Activated CD4-positive, alpha-beta T cell treated with anti-CD3 and anti-CD28 coated beads for 1 hour (primary cell): ENCODE data around the gene NFATC2.
"Not testable (repeated sequence)": the region's sequence is repeated elsewhere in the genome, so short reads cannot be mapped to it uniquely, and the experiment has no call there.

Source experiments
- DNase-seq: peaks from one replicate; pipeline ENCODE4 v3.0.0-alpha.2; 2020

NFATC2 gene

DNA sequence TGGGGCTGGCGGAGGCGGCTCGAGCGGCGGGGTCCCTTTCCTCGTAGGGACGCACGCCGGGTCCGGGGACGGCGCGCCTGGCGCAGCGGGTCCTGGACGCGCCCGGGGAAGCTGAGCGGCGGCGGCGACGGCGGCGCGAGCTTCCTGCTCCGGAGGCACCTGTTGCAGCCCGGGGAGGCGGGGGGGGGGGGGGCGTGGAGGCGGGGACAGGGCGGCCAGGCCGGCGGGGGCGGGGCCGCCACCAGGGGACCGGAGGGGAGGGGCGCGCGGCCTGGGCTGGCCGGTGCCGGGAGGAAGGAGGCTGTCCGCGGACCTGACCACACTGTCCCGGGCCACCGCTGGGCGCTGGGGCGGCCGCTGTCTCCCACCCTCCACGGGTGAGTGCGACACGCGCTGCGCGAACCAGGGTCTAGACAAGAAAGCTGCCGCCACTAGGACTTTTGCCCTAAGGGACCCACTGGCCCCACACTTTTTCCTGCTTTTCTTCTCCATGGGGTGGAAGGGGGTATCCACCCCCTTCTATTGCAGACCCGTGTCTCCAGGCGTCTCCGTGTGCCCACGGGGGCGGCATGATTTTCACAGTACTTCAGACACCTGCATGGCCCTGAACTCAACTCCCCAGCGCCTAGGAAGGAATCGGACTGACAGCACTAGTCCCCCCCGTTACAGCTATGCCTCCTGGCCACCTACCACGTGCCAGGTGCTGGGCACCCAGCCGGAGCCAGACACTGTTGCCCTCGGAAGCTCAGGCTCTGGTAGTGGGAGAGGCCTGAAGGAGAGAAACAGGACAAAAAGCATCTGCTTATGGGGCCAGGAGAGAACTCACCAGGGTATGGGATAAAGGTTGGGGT, at the start of gene NFATC2:
Gene NFATC2 (minus strand): TSS at position 149 of the 851 bp plus-strand sequence. CDS start 220 bp downstream, outside the sequence.
- peak; percentile 40 for DNase-seq

DNA sequence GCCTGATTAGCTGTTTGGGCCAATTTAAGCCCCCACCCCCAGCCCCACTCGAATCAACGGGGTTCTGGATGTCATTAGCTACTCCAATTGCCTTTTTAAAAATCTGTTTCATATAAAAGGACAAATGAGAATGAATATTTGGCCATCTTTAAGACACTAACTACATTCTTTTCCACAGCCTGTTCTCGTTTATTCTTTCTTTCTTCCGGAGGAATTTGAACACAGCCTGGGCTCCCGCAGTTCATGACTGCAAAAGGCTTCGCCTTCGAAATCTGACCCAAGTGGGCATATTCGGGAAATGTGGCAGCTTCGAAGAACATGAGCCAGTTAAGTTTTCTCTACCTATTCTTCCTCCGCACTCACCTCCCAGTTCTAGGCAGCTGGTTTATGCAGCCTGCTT, 49.4 kb upstream of the NFATC2 start:
- no peak for DNase-seq

DNA sequence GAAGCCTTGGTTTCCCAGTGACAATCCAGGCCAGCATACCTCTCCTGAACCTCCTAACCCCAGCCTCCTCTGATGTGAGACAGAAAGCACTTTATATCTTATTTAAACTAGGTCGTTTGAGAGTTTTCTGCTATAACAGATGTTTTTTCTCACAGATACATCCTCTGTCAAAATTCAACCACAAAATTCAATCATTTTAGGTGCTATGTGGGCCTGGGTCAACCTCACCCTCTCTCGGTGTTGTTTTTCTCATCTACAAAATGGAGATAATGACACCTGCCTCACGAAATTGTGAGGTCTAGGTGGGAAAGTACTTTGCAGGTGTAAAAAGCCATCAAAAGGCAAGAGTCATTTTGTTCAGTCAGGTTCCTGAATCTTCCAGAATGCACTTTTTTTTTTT, 46.2 kb upstream of the NFATC2 start:
- no peak for DNase-seq

DNA sequence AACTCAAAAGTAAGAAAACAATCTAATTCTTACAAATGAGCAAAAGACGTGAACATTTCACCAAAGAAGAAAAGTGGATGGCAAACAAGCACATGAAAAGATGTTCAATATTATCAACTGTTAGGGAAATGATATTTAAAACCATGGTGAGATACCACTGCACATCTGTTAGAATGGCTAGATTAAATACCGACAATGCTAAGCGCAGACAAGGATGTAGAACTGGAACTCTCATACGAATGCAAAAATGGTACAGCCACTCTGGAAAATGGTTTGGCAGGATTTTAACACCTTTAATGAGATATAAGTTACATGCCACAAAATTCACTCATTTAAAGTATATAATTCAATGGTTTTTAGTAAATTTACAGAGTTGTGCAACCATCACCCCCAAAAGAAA, 44.6 kb upstream of the NFATC2 start:
- no peak for DNase-seq

DNA sequence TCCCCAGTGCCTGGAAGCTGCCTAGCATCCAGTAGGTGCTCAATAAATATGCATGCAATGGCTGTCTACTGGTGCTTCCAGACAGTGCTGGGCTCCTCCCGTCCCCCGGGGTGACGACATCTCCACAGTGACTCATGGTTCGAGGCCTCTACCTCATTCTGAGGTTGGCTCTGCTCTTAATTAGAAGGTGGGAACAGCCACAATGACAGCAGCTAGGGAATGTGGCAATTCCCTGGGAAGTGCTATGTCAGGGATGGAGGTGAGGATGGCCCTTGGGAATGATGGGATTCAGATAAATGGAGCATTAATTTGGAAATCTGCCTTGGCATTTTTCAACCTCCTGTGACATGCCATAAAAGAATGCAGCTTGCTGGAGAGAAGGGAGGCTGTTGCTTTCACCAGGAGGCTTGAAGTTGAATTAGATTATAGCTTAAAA, 43.5 kb upstream of the NFATC2 start:
- no peak for DNase-seq

DNA sequence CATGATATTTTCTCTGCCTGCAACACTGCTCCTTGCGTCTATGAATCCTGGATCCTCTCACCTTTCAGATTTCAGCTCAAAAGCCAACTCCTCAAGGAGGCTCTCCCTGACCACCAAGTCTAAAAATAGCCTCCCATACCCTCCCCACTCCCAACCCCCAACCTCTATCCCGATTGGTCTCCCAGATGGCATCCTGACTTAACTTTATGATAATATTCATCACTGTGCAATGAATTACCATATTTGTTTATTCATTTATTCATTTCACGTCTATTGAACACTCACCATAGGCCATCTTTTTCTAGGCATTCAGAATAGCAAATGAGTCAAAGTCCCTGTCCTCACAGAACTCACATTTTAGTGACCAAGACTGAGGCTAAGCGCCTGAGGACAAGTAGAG, 42.6 kb upstream of the NFATC2 start:
- no peak for DNase-seq

DNA sequence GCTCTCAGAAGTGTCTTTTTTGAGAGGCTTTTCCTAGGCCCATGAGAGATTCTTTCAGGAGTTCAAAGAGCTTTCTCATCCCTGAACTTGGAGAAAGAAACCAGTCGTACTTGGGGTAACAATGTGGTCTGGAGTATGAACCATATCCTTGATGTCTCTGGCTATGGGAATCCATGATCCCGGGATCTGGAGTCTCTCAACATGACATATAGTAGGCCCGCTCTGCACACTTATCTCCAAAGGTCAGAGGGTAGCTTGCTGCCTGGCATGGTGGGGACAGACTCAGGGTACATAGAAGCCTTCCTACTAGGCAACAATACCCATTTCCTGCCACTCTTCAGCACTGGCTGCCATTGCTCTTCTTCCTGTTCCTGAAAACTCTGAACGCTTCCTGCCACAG, 42.2 kb upstream of the NFATC2 start:
- no peak for DNase-seq

DNA sequence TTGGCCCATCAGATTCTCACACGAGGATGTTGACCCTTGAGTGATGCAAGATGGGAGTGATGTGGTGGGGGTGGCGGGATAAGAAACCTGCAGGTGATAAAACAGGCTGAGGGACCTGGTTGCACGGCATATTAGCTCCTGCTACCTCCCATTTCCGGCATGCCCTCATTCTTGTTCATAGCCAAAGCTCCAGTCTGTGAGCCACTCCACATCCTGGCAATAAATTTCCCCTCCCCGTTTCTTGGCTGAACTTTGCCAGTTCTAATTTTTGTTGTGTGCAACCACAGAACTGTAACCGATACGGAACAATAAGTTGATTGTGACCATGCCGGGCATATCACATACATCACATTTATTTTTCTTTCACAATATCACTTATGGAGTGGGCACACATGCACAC, 41.6 kb upstream of the NFATC2 start:
- DNase-seq: no peak

DNA sequence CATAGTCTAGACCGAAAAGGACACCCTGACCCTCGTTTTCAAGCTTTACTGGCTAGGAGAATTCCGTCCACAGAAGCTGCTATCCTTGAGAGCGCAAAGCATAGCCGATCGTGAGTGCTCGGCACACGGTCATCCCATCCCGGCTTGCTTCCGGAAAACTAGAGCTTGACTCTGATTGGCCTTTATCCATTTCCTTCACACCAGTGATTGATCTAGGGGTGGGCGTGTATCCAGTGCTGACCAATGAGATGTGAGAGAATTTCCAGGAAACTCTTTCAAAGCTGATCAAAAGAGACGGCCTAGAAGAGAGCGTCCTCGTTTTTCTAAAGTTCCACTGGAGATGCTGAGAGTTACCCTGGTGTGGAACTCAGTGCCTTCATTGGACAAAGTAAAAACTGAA, 41.0 kb upstream of the NFATC2 start:
- no peak for DNase-seq

DNA sequence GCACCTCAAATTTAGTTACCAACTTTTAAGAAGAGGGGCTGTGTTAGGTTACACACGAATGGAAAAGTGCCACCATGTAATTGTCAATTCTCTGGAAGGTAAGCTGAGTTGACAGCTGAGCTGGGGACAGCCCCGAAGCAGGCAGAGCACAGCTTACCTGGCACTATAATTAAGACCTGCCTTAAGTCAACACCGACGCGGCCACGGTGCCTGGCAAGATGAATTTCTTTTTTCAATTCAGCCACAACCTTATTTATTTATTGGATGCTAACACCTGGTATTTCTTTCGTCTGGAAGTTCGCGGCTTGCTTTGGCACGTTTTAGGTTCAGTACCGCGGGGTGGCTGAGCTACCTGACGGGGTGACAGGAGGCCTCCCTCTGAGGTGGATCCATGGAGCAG, 40.6 kb upstream of the NFATC2 start:
- no peak for DNase-seq

DNA sequence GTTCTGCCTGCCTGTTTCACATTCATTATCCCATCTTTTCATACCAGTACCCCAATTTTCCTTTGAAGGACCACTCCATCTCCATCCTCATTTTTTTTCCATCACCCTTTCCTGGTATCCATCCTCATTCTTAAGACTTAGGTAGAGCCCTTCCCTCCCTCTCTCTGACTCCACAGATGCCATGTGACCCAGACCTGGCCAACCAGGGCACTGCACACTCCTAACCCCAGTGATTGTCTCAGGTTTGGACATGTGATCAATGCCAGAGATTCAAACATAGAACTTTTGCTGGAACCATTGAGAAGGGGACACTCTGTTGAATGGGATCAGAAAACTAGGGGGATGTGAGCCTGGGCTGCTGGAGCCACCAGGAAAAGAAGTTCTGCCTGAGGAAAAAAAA, 39.1 kb upstream of the NFATC2 start:
- no peak for DNase-seq

DNA sequence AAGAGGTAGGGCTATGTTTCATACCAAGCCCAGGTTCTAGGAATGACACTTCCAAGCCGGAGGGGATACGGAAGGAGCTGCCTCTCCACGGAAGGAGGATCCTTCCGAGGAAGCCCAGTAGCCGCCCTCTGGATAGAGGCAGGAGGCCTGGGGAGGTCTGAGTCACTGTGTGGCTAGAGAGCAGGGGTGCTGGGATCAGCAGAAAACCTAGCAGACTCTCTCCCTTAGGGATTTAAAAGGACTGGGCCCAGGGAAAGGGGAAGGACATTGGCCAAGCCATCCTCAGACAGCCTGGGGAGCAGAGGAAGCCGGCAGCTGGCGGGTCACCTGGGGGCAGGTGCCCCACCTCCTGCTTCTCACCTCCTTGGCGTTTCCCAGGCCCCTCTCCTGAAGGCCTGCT, 36.6 kb upstream of the NFATC2 start:
- DNase-seq: no peak

DNA sequence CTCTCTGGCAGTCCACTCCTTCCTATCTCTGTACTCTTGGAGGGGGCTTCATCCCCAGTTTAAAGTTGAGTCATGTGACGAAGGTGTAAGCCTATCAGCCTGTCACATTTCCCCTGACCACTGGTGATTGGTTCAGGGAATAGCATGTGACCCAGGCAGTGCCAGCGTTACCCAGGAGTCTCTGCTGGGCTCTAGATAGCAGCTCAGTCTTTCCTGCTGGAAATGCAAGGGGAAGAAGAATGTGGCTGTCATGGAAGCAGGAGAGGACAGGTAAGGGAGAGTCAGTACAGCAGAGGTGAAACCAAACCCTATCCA, 35.6 kb upstream of the NFATC2 start:
- no peak for DNase-seq

DNA sequence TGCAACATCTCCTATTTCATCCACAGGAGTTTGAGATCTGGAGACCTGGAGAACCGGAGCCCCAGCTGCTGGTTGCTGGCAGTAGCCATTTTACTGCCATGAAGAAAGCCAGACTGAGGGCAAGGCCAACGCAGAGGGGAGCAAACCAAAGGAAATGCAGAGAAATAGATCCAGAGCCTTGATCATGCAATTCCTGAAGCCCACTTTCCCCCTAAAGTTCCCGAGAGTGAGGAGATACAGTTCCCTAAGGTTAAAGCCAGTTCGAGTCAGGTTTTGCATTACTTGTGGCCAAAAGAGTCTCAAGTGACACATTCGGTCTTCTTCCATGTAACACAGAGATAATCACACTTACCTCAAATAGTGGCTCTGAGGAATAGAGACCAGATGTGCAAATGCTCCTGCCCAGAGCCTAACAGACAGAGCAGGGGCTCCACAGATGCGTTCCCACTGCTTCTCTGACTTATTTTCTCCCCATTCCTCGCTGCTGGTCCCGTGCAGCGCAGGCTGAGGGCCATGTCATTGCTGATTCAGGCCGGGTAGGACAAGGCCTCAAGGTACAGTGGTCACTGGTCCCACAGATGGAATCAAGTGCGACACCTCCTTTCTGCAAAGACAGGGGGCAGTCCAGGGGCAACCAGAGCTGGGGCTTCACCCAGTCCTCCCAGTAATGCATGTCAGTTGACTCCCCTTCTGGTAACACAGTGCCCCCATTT, 35.1 kb upstream of the NFATC2 start:
- no peak for DNase-seq

DNA sequence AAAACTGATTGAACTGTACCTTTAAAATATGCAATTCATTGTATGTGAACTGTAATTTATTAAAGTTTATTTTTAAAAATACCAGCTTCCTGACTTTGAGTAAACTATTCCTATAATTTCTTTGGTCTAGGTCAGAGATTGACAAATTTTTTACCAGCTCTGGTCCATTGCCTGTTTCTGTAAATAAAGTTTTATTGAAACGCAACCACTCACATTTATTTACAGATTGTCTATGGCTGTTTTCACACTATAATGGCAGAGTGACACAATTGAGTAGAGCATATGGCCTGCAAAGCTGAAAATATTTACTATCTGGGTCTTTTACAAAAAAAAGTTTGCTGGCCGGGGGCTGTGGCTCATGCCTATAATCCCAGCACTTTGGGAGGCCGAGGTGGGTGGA, 33.0 kb upstream of the NFATC2 start:
- no peak for DNase-seq

DNA sequence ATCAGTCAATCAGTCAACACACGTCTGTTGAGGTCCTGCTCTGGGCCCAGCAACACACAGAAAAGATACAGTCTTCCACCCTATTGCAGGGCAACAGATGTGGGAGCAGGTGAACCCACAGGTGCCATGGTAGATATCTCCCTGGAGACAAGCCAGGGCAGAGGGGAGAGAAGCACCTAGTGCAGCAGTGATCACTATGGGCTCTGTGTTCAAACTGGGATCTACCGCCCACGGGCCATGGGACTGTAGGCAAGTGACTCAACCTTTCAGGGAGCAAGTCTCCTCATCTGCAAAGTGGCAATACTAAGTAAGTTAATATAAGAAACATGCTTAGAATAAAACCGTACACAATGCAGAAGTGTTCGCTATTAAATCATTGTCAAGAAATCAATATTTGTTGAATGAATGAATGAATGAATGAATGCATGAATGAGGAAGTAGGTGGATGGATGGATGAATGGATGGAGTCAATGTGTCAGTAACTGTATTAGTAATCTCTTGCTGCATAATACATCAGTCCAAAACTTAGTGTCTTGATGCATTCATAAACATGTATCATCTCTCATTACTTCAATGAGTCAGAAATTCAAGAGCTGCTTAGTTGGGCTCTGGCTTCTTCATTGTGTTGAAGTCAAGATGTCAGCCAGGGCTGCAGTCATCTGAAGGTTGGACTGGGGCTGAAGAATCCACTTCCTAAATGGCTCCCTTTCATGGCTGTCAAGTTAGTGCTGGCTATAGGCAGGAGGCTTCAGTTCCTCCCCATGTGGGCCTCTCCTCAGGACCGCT, 31.9 kb upstream of the NFATC2 start:
- no peak for DNase-seq

DNA sequence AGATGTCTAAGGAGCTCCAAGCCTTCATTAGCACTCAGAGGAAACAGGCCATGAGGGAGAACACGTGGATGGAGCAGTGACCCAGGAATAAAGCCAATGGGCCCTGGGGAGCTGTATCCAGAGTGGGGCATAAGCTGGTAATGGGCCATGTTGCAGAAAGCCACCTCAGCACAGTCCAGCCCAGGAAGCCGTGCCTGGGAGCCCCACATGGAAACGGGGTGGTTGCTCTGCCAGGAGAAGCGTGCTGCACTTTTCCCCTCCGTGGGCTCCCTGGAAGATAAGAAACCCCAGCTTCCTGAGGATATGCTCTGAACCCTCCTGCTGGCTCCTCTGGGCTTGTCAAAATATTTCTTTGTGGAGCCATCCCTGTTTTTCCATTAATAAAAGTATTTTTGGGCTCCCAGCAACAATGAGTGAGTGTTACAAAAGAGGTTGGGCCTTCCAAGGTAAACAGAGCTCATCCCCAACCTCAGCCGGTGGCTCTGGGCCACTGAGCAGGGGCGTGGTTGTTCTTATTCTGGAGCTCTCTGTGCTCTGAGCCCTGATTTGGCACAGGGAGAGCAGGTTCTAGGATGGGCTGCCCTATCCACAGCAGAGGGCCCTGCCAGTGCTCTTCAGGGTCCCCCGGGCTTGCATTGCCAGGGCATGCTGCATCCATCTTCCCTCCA, 31.2 kb upstream of the NFATC2 start:
- no peak for DNase-seq

DNA sequence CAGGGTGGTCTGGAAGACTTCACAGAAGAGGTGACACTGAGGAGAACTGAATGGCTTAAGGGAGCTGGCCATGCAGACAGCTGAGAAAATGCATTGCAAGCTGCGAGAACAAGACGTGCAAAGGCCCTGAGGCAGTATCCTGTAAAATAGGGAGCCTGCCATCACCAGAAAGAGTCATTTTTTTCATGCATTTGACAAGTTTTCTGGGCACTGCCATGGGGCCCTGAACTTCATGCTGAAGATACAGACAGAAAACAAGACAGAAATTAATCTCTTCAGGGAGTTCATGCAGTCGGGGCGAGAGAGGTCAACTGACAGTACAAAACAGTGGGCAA, 28.9 kb upstream of the NFATC2 start:
- no peak for DNase-seq

DNA sequence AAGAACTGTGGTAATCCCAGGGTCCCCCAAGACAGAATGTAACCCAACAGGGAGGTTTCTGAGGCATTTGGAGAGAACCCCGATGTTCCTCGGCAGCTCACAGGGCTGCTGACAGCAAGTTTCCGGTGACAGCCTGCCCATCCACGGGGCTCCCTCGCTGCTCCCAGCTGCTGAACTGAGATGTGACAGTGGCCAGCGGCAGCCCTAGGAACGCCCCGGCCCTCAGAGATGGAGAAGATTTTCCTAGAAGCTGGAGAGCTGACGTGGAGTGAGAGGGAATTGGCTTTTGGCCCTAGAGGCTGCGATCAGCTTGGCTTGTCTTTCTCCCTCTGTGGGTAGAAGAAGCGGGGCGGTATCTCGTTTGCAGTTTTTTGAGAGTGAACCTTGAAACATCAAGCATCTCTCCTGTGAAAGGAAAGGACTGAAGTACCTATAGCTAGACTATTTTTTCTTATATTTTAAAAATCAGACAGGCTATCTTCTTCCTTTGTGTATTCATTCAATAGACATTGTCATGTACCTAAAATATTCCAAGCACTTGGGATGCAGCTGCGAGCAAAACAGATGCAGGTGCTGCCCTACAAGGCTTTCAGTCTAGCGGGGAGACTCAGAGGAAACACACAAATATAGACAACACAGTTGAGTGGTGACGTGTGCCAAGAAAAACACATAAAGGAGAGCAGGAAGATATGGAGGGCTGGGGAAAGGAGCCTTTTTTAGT, 28.4 kb upstream of the NFATC2 start:
- DNase-seq: no peak

DNA sequence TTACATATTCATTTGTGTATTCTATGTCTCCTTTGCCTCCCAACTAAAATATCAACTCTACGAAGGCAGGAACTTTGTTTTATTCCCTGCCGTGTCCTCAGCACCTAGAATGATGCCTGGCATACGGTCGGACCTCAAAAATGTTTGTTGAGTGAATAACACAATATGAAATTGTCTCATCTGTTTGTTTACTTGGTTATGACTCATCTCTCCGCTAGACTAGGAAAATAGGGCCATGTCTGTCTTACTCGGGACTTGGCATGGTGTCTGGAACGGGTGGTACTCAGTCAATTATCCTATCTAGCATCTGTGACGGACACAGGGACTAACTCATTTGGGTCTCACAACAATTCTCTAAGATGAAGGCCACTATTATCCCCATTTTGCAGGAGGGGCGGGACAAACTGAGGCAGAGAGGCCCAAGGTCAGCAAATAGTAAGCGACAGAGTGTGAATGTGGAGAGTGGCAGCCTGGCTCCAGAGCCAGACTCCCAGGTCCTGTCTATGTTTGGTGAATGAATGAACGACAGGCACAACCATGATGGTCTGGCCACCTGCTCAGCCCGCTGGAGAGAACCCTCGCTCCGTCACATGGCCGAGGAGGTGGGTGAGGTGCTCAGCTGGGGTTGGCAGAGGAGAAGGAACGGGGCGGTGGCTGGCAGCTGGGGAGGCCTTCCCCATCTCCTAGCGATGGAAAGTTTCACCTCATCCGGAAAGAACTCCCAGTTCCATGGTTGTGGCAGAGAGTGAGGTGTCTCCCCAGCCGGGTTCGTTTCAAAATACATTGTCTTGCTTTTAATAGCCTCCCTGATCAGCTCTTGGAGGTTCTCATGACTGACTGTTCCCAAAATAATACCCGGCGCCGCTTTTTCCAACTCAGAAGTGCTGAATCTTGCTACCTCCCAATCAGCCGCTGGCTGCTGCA, 27.6 kb upstream of the NFATC2 start:
- no peak for DNase-seq

DNA sequence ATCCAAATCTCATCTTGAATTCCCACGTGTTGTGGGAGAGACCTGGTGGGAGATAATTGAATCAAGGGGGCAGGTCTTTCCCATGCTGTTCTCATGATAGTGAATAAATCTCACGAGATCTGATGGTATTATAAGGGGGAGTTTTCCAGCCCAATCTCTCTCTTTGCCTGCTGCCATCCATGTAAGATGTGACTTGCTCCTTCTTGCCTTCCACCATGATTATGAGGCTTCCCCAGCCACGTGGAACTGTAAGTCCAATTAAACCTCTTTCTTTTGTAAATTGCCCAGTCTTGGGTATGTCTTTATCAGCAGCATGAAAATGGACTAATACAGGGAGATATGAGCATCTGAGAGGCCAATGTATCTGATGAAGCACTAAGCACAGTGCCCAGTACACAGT, 26.0 kb upstream of the NFATC2 start:
- DNase-seq: not testable (repeated sequence)

DNA sequence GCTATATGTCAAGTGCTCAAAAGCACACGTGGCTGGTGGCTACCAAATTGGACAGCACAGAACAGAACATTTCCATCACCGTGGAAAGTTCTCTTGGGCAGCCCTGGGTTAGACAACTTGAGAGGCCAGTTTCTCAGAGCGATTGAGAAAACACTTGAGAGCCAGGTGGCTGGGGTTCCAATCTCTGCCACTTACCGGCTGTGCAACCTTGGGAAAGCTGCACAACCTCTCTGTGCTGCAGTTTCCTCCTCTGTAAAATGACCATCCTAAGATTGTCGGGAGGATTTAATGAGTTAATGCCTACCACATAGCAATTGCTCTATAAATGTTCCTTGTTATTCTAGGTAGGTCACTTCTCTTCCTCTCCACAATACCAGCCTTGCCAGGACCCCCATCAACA, 25.1 kb upstream of the NFATC2 start:
- no peak for DNase-seq
